Neural cell (in vitro differentiated cells): Measurements from ENCODE around the gene CACNB2. TPM values are rescaled to one million over a fixed set of nuclear protein-coding genes. Genes with fewer than 3 reads are reported as not detected.

ENCODE experiments used
- H2AFZ ChIP-seq: fragments of 200-600, 300-800 bp; sonication (generic), shearing (Covaris generic); 2 replicates; pipeline ENCODE4 v1.6.0; 2014; ENCODE audit warnings: low read depth, mild to moderate bottlenecking, antibody characterized with exemption, low read length, moderate library complexity
- H3F3A ChIP-seq: fragments of 200-600 bp; shearing (Covaris generic); 2 replicates; pipeline ENCODE4 v1.6.1; 2016; ENCODE audit warnings: mild to moderate bottlenecking, moderate library complexity, mixed read lengths, antibody characterized with exemption, low read length; ENCODE audit not compliant: insufficient read depth, poor library complexity, severe bottlenecking
- H3K27ac ChIP-seq: fragments of 200-600, 300-800 bp; sonication (generic), shearing (Covaris generic); 2 replicates; pipeline ENCODE4 v1.5.1; 2014; ENCODE audit warnings: mild to moderate bottlenecking, low read length, moderate library complexity
- H3K27me3 ChIP-seq: fragments of 300-800, 200-600 bp; sonication (generic), shearing (Covaris generic); 2 replicates; pipeline ENCODE4 v1.6.0; 2014; ENCODE audit warnings: mild to moderate bottlenecking, low read depth, low read length, moderate library complexity; ENCODE audit not compliant: insufficient read depth
- H3K36me3 ChIP-seq: fragments of 300-800, 200-600 bp; sonication (generic), shearing (Covaris generic); 2 replicates; pipeline ENCODE4 v1.5.1; 2014; ENCODE audit warnings: mild to moderate bottlenecking, antibody characterized with exemption, low read length, moderate library complexity; ENCODE audit not compliant: insufficient read depth
- H3K4me2 ChIP-seq: fragments of 300-800, 200-600 bp; sonication (generic), shearing (Covaris generic); 2 replicates; pipeline ENCODE4 v1.6.0; 2014; ENCODE audit warnings: mild to moderate bottlenecking, low read length
- H3K4me3 ChIP-seq: fragments of 300-800, 200-600 bp; sonication (generic), shearing (Covaris generic); 2 replicates; pipeline ENCODE4 v1.5.1; 2014; ENCODE audit warnings: mild to moderate bottlenecking, low read length, moderate library complexity
- H3K79me2 ChIP-seq: fragments of 200-600 bp; shearing (Covaris generic); replicated peaks from 2 replicates; pipeline ENCODE4 v1.6.0; 2014; ENCODE audit warnings: mild to moderate bottlenecking, low read length, moderate library complexity; ENCODE audit not compliant: insufficient read depth
- H3K9ac ChIP-seq: fragments of 300-800, 200-600 bp; sonication (generic), shearing (Covaris generic); 2 replicates; pipeline ENCODE4 v1.6.1; 2016; ENCODE audit warnings: mild to moderate bottlenecking, low read length, mixed read lengths
- H3K9me2 ChIP-seq: fragments of 200-600 bp; shearing (Covaris generic); 2 replicates; pipeline ENCODE4 v1.6.1; 2016; ENCODE audit warnings: mild to moderate bottlenecking, low read length, mixed read lengths; ENCODE audit not compliant: insufficient read depth
- H3K9me3 ChIP-seq: fragments of 200-600, 300-800 bp; sonication (generic), shearing (Covaris generic); 2 replicates; pipeline ENCODE4 v1.6.1; 2016; ENCODE audit warnings: mild to moderate bottlenecking, mixed run types, low read length, moderate library complexity, mixed read lengths
- H4K20me1 ChIP-seq: fragments of 200-600 bp; shearing (Covaris generic); 2 replicates; pipeline ENCODE4 v1.6.1; 2016; ENCODE audit warnings: mild to moderate bottlenecking, mixed run types; ENCODE audit not compliant: insufficient read depth
- EP300 ChIP-seq: fragments of 450-650 bp; conservative IDR thresholded peaks from 2 replicates; pipeline ENCODE4 v1.6.1; 2014; ENCODE audit warnings: antibody characterized with exemption, mild to moderate bottlenecking, moderate library complexity; ENCODE audit not compliant: poor library complexity, severe bottlenecking
- EZH2 ChIP-seq: fragments of 200-600, 300-800 bp; shearing (Covaris generic), sonication (generic); IDR thresholded peaks from 2 replicates; pipeline ENCODE4 v1.6.1; 2014; ENCODE audit warnings: antibody characterized with exemption, low read length, borderline replicate concordance, mild to moderate bottlenecking; ENCODE audit not compliant: insufficient read depth, poor library complexity, severe bottlenecking
- MXI1 ChIP-seq: fragments of 450-650 bp; conservative IDR thresholded peaks from 2 replicates; pipeline ENCODE4 v1.6.1; 2014; ENCODE audit warnings: antibody characterized with exemption, mild to moderate bottlenecking; ENCODE audit not compliant: poor library complexity, severe bottlenecking
- POLR2AphosphoS5 ChIP-seq: IDR thresholded peaks from 2 replicates; pipeline ENCODE4 v1.6.1; 2012
- RAD21 ChIP-seq: fragments of 450-650 bp; conservative IDR thresholded peaks from 2 replicates; pipeline ENCODE4 v1.6.1; 2014; ENCODE audit warnings: antibody characterized with exemption, mild to moderate bottlenecking, moderate library complexity
- SMC3 ChIP-seq: fragments of 450-650 bp; conservative IDR thresholded peaks from 2 replicates; pipeline ENCODE4 v1.6.1; 2014; ENCODE audit warnings: antibody characterized with exemption, mild to moderate bottlenecking, moderate library complexity; ENCODE audit not compliant: poor library complexity
- TAF1 ChIP-seq: IDR thresholded peaks from 2 replicates; pipeline ENCODE4 v1.6.1; 2012; ENCODE audit warnings: low read depth
- polyA plus RNA-seq: library from polyadenylated mRNA; depleted of rRNA; stranded (reverse); fragments of >200 nt; gene quantifications from 2 replicates; pipeline ENCODE4 v1.2.3, GENCODE V29; 2014
- TF ChIP-seq, protein P1 (sequence below): IDR thresholded peaks from 2 replicates; pipeline ENCODE4 v1.6.1; 2012; ENCODE audit warnings: borderline replicate concordance
- TF ChIP-seq, protein P2 (sequence below): fragments of 450-650 bp; IDR thresholded peaks from 2 replicates; pipeline ENCODE4 v1.5.1; 2014; ENCODE audit warnings: antibody characterized with exemption, mild to moderate bottlenecking, moderate library complexity; ENCODE audit not compliant: poor library complexity, severe bottlenecking

CACNB2 gene
- polyA plus RNA-seq, 1 donor from 2014 or later, result 14.3 TPM

DNA sequence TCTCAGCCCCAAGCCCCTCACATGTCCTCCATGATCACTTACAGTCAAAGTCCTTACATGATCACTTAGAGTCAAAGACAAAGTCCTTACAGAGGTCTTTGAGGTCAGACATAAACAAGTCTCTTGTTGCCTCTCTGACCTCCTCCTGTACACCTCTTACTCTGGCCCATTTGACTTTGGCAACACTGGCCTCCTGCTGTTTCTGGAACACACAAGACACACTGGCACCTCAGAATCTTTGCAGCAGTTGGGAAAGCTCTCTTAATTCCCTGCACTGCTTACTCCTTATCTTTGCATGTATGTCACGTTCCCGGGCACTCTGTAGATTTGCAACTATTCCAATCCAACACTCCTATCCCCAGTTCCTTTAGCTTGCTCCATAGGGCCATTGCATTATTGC, 408.9 kb downstream of the CACNB2 start:
- Histone ChIP-seq H3K36me3 (no peaks in the 10 kb centered on the region), H3K4me3 (no peak overlapping the region), H3K9me2 (no peaks in the 10 kb centered on the region), H3F3A (peaks cover 6% of the 10 kb centered on the region), H2AFZ (no peak overlapping the region), H3K79me2 (no peaks in the 10 kb centered on the region), H3K4me2 (no peak overlapping the region), H3K9ac (no peak overlapping the region), H4K20me1 (no peaks in the 10 kb centered on the region), H3K27ac (no peak overlapping the region), H3K9me3 (no peaks in the 10 kb centered on the region), H3K27me3 (no peaks in the 10 kb centered on the region)
- TF ChIP-seq TAF1 (no peak), MXI1 (no peak), EZH2 (no peak), RAD21 (no peak), EP300 (no peak), SMC3 (no peak), POLR2AphosphoS5 (no peak)
- TF ChIP-seq, protein P1, sequence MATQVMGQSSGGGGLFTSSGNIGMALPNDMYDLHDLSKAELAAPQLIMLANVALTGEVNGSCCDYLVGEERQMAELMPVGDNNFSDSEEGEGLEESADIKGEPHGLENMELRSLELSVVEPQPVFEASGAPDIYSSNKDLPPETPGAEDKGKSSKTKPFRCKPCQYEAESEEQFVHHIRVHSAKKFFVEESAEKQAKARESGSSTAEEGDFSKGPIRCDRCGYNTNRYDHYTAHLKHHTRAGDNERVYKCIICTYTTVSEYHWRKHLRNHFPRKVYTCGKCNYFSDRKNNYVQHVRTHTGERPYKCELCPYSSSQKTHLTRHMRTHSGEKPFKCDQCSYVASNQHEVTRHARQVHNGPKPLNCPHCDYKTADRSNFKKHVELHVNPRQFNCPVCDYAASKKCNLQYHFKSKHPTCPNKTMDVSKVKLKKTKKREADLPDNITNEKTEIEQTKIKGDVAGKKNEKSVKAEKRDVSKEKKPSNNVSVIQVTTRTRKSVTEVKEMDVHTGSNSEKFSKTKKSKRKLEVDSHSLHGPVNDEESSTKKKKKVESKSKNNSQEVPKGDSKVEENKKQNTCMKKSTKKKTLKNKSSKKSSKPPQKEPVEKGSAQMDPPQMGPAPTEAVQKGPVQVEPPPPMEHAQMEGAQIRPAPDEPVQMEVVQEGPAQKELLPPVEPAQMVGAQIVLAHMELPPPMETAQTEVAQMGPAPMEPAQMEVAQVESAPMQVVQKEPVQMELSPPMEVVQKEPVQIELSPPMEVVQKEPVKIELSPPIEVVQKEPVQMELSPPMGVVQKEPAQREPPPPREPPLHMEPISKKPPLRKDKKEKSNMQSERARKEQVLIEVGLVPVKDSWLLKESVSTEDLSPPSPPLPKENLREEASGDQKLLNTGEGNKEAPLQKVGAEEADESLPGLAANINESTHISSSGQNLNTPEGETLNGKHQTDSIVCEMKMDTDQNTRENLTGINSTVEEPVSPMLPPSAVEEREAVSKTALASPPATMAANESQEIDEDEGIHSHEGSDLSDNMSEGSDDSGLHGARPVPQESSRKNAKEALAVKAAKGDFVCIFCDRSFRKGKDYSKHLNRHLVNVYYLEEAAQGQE, result no peak
- TF ChIP-seq, protein P2, sequence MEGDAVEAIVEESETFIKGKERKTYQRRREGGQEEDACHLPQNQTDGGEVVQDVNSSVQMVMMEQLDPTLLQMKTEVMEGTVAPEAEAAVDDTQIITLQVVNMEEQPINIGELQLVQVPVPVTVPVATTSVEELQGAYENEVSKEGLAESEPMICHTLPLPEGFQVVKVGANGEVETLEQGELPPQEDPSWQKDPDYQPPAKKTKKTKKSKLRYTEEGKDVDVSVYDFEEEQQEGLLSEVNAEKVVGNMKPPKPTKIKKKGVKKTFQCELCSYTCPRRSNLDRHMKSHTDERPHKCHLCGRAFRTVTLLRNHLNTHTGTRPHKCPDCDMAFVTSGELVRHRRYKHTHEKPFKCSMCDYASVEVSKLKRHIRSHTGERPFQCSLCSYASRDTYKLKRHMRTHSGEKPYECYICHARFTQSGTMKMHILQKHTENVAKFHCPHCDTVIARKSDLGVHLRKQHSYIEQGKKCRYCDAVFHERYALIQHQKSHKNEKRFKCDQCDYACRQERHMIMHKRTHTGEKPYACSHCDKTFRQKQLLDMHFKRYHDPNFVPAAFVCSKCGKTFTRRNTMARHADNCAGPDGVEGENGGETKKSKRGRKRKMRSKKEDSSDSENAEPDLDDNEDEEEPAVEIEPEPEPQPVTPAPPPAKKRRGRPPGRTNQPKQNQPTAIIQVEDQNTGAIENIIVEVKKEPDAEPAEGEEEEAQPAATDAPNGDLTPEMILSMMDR, result no peak

DNA sequence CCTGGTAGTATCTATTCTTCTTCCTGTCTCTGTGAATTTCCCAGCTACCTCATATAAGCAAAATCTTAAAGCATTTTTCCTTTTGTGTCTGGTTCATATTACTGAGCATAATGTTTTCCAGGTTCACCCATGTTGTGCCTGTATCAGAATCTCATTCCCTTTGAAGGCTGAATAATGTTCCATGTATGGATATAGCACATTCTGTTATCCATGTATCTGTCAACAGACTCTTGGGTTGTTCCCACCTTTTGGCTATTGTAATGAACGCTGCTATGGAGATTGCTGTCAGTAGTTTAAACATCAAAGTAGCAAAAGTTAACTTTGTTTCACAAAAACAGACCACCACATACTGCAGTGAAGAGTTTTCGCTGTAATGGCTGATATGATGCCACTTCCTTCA, 411.2 kb downstream of the CACNB2 start:
- no peaks in the 10 kb centered on the region for H3K79me2 ChIP-seq
- H3K27me3 ChIP-seq, result no peaks in the 10 kb centered on the region
- no peaks in the 10 kb centered on the region for H3K36me3 ChIP-seq
- H3K9me3 ChIP-seq, result peaks cover 4% of the 10 kb centered on the region
- no peaks in the 10 kb centered on the region for H3K9me2 ChIP-seq
- no peak overlapping the region for H3K27ac ChIP-seq
- no peak overlapping the region for H3K4me3 ChIP-seq
- H2AFZ ChIP-seq, result no peak overlapping the region
- H3K4me2 ChIP-seq, result no peak overlapping the region
- no peak for TF ChIP-seq POLR2AphosphoS5
- TF ChIP-seq TAF1, result no peak
- no peak for TF ChIP-seq EZH2
- no peak for TF ChIP-seq SMC3
- TF ChIP-seq EP300, result no peak
- TF ChIP-seq, protein P2, result no peak
- TF ChIP-seq MXI1, result no peak
- TF ChIP-seq, protein P1, result no peak
- TF ChIP-seq RAD21, result no peak
- H3K9ac ChIP-seq, result no peak overlapping the region
- H3F3A ChIP-seq, result peaks cover 6% of the 10 kb centered on the region
- H4K20me1 ChIP-seq, result no peaks in the 10 kb centered on the region
